NCI-H1694 (cell line): Measurements from ENCODE around the gene MOCOS.
"Not testable (repeated sequence)": the region's sequence is repeated elsewhere in the genome, so short reads cannot be mapped to it uniquely, and the experiment has no call there.

Experiments
- DNase-seq: peaks from one replicate; lab custom pipeline; 2025; lab: John Stamatoyannopoulos, UW

Gene MOCOS, protein sequence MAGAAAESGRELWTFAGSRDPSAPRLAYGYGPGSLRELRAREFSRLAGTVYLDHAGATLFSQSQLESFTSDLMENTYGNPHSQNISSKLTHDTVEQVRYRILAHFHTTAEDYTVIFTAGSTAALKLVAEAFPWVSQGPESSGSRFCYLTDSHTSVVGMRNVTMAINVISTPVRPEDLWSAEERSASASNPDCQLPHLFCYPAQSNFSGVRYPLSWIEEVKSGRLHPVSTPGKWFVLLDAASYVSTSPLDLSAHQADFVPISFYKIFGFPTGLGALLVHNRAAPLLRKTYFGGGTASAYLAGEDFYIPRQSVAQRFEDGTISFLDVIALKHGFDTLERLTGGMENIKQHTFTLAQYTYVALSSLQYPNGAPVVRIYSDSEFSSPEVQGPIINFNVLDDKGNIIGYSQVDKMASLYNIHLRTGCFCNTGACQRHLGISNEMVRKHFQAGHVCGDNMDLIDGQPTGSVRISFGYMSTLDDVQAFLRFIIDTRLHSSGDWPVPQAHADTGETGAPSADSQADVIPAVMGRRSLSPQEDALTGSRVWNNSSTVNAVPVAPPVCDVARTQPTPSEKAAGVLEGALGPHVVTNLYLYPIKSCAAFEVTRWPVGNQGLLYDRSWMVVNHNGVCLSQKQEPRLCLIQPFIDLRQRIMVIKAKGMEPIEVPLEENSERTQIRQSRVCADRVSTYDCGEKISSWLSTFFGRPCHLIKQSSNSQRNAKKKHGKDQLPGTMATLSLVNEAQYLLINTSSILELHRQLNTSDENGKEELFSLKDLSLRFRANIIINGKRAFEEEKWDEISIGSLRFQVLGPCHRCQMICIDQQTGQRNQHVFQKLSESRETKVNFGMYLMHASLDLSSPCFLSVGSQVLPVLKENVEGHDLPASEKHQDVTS

DNA sequence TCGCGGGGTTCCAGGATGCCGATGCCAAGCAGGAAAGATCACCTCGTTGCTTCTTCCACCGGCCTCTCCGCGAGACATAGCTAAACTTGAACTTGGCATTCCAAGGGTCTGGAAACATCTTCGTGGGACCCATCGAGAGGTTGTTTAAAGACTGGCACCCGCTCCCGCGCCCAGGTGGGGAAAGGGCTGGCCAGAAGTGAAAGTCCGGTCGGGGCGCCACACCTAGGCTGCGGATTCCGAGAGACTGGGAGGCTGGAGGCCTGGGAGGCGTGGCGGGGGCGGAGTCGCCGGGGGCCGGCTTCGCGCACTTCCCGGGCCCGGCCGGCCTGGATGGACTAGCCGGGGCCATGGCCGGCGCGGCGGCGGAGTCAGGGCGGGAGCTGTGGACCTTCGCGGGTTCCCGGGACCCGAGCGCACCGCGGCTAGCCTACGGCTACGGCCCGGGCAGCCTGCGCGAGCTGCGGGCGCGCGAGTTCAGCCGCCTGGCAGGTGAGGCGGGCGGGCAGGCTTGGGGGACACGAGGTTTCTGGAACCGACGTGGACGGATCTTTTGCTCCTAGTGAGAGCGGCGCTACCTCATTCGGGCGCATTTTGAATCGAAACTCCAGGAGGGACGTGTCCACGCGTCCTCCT, at the start of gene MOCOS:
Gene MOCOS, plus strand, starts transcription at position 305 of the 633 bp plus-strand sequence. Its CDS starts 43 bp downstream, at position 348.
- DNase-seq = no peak

GRCh38 chr18:36139245-36139644, 48.1 kb upstream of the MOCOS start:
- no peak for DNase-seq

GRCh38 chr18:36141576-36141975, 45.7 kb upstream of the MOCOS start:
- DNase-seq = no peak

GRCh38 chr18:36142751-36143150, 44.5 kb upstream of the MOCOS start:
- DNase-seq = no peak

- DNase-seq = no peak
Observed at GRCh38 chr18:36143391-36143790, 43.9 kb upstream of the MOCOS start.

DNA sequence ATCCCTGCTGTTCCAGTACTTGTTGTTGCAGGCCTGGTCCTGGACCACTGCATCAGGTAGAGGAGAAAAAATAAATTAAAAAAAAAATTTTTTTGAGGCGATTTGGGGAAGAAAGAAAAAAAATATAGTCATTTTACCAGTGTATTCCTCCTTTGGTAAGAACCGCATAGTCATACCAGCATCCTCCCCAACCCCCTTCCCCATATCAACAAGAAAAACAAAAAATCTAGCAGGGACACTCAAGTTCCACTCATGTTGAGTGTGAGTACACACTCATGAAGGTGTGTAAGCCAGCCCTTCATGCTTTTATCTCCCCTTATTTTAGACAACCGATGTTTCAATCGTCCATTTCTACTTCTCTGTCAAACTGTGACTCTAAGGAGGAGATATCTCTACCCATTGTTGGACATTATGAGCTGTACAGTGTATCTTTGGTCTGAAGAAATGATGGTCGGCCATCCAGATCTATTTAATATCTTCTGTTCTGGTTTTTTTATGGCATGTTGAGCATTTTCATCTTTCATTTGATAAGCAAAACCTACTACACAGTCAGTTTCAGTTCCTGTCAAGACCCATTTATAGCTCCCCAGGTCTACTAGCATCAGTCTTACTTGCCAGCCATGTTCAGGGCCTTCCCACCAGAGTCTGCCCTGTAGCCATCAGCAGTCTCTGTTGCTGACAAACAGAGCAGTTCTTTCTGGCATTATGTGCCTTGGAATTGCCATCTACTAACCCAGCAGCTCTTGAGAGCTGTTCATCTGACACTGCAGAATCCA, 37.6 kb upstream of the MOCOS start:
- DNase-seq = no peak

DNA sequence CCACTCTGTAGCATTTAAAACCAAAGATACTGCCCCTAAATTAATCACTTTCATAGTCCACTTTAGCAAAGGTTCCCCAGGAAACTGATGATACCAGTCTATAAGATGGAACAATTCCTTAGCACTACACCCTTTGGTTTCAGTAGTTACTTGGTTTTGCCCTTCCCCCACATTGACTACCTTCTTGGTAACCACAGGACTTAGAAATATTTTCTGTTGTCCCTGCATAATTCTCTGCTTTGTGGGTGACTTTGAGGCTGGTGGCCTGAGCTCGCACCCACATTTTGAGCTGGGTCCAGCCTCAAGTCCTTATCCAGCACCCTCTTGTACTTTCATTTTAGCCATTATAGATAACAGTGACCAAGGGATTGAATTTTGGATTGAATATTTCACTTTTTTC, 34.5 kb upstream of the MOCOS start:
- no peak for DNase-seq

DNA sequence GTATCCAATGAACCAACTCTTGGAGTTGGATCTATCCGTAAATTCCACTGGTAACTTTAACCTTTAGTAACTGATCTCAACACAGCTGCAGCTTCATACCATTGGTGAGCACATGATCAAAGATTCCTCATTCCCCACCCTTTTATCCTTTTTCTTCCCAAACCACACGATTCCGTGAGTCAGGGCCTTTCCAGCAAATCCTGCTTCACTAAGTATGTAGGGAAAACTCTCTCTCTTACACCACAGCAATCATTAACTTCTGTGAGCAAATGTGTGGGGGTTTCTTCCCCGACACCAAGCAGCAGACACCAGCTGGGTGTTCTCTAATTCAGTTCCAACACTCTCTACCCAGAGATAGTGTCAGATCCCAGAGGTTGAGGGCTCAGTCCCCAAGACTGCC, 34.1 kb upstream of the MOCOS start:
- no peak for DNase-seq

DNA sequence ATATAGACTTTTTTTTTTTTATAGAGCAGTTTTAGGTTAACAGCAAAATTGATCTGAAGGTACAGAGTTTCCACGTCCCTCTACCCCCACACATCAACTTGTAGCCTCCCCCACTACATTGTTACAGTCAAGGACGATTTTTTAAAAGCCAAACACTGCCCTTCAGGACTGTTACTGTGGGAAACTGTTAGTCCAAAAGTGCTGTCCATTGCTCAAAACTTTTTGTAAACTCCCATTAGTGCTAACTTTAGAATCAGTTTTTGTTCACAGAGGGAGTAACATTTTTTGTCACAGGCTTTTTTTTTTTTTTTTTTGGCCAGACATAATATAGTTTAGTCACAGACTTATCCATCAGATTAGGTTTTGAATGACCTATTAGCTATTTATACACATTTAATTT, 33.5 kb upstream of the MOCOS start:
- no peak for DNase-seq

DNA sequence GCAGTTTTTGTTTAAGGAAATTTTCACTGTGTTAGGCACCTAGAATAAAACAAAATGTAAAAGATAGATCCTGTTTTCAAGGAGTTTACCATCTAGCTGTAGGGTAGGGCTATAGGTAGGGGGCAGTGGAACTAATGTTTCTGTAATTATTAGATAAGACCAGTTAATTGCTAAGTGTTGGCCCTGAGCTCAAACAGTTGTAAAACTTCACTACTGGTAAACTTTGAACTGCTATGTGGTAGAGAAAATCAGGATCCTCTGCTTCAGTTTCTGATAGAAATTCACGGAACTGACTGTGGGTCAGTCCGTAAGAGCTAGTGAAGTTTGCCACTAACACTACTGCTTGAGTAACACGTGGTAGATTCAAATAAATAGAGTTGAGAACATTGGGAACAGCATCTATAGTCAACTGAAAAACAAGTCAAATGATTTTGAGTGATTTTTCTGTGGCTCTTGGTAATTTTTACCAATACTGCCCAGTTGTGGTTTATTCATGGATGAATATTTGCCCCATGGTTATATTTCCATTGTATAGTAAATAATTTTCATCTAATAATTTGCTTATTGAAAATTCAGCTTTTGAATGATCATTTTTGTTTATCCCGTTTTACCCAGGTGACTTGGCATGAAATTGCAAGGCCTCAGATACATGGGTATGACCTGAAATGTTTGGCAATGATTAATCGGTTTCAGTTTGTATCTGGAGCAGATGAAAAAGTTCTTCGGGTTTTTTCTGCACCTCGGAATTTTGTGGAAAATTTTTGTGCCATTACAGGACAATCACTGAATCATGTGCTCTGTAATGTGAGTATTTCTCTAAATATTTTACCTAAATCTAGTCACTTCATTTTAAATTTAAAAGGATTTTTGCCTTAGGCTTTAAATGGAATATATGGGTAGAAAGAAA, 31.2 kb upstream of the MOCOS start:
- no peak for DNase-seq

- DNase-seq = no peak
Observed at GRCh38 chr18:36157441-36157840, 29.9 kb upstream of the MOCOS start.

- DNase-seq = no peak
Observed at GRCh38 chr18:36158266-36158867, 28.9 kb upstream of the MOCOS start.

DNA sequence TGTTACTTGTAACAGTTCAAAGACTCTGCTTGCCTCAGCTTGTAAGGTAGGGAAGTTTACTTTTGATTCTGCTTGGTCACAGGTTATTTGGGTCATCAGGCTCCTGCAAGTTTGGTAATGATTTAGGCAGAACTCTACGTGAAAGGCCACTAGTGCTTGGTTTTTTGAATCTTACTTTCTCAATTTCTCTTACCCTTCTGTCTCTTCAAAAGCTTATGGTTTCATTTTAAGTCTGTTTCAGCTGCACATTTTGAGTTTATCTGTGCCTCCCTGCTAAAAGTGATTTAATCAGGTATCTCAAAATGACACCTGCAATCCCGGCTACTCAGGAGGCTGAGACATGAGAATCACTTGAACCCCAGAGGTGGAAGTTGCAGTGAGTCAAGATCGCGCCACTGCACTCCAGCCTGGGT, 26.3 kb upstream of the MOCOS start:
- DNase-seq = no peak

DNA sequence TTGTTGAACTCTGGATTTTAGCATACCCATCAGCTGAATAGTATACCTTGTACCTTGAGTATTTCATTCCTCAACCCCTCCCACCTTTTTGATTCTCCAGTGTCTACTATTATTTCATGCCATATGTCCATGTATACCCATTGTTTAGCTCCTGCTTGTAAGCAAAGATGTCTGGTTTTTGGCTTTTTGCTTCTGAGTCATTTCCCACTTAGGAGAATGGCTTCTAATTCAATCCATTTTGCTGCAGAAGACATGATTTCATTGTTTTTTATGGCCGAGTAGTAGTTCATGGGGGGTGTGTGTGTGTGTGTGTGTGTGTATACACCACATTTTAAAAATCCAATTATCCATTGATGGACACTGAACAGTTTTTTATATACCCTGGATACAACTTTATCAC, 24.3 kb upstream of the MOCOS start:
- no peak for DNase-seq

GRCh38 chr18:36167692-36168218, 19.5 kb upstream of the MOCOS start:
- DNase-seq = no peak

- DNase-seq = not testable (repeated sequence)
Observed at GRCh38 chr18:36168296-36168695, 19.0 kb upstream of the MOCOS start.

DNA sequence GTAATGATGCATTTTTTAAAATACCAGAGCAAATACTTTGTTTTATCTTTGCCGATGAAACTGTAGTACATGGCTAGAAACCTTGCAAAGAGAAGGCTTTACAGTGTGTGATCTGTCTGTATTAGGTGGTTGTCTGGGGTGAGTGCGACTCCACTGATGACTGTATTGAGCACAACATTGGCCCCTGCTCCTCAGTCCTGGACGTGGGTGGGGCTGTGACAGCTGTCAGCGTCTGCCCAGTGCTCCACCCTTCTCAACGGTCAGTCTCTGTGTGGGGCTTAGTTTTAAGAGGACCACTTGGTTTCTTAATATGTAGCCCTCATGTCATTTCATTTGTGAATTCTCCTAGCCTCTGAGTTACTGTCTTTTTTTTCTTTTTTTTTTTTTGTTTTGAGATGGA, 17.4 kb upstream of the MOCOS start:
- DNase-seq = no peak

GRCh38 chr18:36175481-36175880, 11.8 kb upstream of the MOCOS start:
- no peak for DNase-seq

GRCh38 chr18:36176177-36176584, 11.1 kb upstream of the MOCOS start:
- DNase-seq = no peak

DNA sequence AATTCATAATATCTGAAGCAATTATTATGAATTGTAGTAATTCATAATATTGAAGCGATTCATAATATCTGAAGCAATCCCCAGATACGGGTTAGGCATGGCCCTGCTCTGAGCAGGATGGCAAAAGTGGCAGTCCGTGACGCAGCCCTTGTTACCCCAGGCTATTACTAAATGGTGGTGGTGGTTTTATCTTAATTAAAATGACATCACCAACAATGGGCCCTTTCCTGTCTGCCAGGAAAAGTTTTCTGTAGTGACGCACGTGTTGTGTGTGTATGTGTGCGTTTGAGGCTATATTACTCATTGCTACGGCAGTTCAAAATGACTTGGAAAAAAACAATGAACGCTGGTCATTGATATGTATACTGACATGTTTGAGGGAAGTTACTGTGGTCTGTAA, 10.6 kb upstream of the MOCOS start:
- no peak for DNase-seq
